Panc1 (cell line): Measurements from ENCODE around the gene TSPAN33.

Source experiments
- CTCF ChIP-seq: fragments of 450-650 bp; IDR thresholded peaks from 2 replicates; pipeline ENCODE4 v1.5.1; 2017; ENCODE audit warnings: mild to moderate bottlenecking
- POLR2AphosphoS5 ChIP-seq: IDR thresholded peaks from 2 replicates; pipeline ENCODE4 v1.6.1; 2012; ENCODE audit warnings: mild to moderate bottlenecking, low read depth, low read length, moderate library complexity
- SIN3A ChIP-seq: IDR thresholded peaks from 2 replicates; pipeline ENCODE4 v1.6.1; 2012; ENCODE audit warnings: low read depth, mild to moderate bottlenecking, low read length, moderate library complexity, borderline replicate concordance; ENCODE audit not compliant: insufficient read depth

GRCh38 chr7:129162732-129163131, 18.2 kb downstream of the TSPAN33 start:
- TF ChIP-seq CTCF, result no peak
- no peak for TF ChIP-seq SIN3A
- no peak for TF ChIP-seq POLR2AphosphoS5
